Nephron (organoid): Measurements from ENCODE around the gene SPPL2B.

ENCODE experiments used
- H3K27ac Mint-ChIP-seq, 3 experiments: 2 replicates each; pipeline ENCODE4 v1.8.0; 2020; ENCODE audit warnings: mixed read lengths in 3 of 3, mild to moderate bottlenecking in 2 of 3, moderate library complexity in 1 of 3
- H3K27me3 Mint-ChIP-seq: 2 replicates; pipeline ENCODE4 v1.8.0; 2021; ENCODE audit warnings: low read depth, mild to moderate bottlenecking, moderate library complexity, mixed read lengths
- H3K36me3 Mint-ChIP-seq: 2 replicates; pipeline ENCODE4 v1.8.0; 2020; ENCODE audit warnings: low read depth, mixed read lengths
- H3K4me1 Mint-ChIP-seq: 2 replicates; pipeline ENCODE4 v1.8.0; 2020; ENCODE audit warnings: mixed read lengths
- H3K4me3 Mint-ChIP-seq, 3 experiments: 2 replicates each; pipeline ENCODE4 v1.8.0; 2020; ENCODE audit warnings: mild to moderate bottlenecking in 3 of 3, mixed read lengths in 3 of 3, moderate library complexity in 2 of 3
- H3K9me3 Mint-ChIP-seq: 2 replicates; pipeline ENCODE4 v1.8.0; 2020; ENCODE audit warnings: mixed read lengths
- TF ChIP-seq, protein P1 (sequence below), 3 experiments: fragments of 200-600 bp; sonication (generic); IDR thresholded peaks; one replicate each; pipeline ENCODE4 v1.5.0; 2021; ENCODE audit warnings: antibody characterized with exemption in 3 of 3; ENCODE audit not compliant: unreplicated experiment in 3 of 3

SPPL2B gene

DNA sequence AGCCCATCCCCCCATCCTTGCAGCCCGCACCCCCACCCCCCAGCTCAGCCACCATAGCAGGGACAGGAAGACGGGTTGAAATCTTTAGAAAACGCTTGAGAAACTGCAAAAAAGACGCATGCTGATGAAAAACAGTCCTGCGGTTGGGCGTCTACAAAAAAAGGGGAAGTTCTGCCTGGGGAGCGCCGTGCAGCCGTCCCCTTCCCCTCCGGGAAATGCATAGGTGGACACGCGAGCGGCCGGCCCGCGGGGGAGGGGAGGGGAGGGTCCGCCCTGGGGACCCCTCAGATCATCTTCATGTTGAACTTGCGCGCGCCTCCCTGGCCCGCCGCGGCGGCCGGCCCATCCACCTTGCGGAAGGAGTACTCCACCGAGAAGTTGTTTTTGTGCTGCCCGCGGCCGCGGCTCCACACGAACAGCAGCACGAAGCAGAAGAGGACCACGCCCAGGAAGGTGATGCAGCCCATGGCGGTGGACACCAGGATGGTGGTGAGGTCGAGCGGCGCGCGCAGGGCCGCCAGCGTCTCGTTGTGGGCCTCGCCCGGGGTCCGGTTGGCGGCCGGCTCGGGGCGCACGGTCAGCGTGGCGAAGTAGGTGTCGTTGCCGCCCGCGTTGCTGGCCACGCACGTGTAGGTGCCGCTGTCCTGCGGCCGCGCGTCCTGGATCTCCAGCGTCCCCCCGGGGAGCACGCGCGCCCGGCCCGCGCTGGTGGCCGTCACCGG is 38.6 kb upstream of the SPPL2B start:
- Mint-ChIP-seq H3K36me3 (no peaks in the 10 kb centered on the region), H3K27me3 (peaks cover 96% of the 10 kb centered on the region), H3K4me3 (peak overlapping the region in 2 of 3 experiments; percentile 68 to 72), H3K9me3 (no peaks in the 10 kb centered on the region), H3K4me1 (peaks cover 12% of the 10 kb centered on the region), H3K27ac (no peak overlapping the region)
- TF ChIP-seq, protein P1, sequence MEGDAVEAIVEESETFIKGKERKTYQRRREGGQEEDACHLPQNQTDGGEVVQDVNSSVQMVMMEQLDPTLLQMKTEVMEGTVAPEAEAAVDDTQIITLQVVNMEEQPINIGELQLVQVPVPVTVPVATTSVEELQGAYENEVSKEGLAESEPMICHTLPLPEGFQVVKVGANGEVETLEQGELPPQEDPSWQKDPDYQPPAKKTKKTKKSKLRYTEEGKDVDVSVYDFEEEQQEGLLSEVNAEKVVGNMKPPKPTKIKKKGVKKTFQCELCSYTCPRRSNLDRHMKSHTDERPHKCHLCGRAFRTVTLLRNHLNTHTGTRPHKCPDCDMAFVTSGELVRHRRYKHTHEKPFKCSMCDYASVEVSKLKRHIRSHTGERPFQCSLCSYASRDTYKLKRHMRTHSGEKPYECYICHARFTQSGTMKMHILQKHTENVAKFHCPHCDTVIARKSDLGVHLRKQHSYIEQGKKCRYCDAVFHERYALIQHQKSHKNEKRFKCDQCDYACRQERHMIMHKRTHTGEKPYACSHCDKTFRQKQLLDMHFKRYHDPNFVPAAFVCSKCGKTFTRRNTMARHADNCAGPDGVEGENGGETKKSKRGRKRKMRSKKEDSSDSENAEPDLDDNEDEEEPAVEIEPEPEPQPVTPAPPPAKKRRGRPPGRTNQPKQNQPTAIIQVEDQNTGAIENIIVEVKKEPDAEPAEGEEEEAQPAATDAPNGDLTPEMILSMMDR (IDR thresholded peaks at IDR 0.05; ENCODE audit: unreplicated experiment in 3 of 3): no peak

DNA sequence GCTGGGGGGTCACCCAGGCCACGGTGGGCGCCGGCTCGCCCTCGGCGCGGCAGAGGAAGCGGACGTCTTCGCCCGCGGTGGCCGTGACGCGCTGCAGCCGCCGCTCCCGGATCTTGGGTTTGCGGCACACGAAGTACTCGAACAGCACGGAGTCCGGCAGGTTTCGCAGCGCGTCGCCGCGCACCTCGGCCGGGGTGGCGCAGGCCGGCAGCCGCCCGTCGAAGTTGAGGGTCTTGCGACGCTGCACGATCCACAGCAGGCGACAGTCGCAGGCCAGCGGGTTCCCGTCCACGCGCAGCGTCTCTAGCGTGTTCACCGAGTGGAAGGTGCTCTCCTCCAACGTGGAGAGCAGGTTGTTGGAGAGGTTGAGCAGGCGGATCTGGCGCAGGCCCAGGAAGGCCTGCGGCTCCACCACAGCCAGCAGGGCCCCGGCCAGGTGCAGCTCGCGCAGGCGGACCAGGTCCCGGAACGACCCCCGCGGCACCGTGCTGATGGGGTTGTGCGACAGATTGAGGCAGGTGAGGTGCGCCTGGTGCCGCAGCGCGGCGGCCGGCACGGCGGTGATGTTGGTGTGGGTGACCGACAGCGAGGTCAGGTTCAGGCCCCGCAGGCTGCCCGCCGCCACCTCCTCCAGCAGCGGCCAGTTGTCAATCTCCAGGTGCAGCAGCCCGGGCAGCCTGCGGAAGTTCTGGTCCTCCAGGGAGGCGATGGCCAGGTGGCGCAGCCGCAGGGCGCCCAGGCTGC is 37.9 kb upstream of the SPPL2B start:
- Mint-ChIP-seq H3K36me3 (no peaks in the 10 kb centered on the region), H3K27me3 (peaks cover 97% of the 10 kb centered on the region), H3K27ac (no peak overlapping the region), H3K4me3 (peak overlapping the region in 1 of 3 experiments; percentile 29), H3K9me3 (no peaks in the 10 kb centered on the region), H3K4me1 (peaks cover 17% of the 10 kb centered on the region)
- TF ChIP-seq, protein P1 (IDR thresholded peaks at IDR 0.05; ENCODE audit: unreplicated experiment in 3 of 3): no peak

DNA sequence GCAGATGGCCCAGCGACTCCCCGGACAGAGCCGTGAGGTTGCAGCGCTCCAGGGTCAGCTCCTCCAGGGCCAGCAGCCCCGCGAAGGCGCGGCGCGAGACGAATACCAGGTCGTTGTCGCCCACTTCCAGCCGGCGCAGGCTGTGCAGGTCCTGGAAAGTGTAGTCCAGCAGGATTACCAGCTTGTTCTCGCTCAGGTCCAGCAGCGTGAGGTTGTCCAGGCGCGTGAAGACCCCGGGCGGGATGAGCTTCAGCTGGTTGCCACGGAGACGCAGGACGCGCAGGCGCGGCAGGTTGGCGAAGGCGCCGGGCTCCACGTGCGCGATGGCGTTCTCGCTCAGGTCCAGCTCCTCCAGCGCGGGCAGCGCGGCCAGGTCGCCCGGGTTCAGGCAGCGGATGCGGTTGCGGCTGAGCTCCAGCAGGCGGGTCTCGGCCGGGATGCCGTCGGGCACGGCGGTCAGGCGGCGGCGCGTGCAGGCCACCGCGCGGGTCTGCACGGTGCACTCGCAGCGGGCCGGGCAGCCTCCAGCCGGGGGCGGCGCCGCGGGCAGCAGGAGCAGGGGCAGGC is 37.2 kb upstream of the SPPL2B start:
- Mint-ChIP-seq H3K27ac (no peak overlapping the region), H3K4me3 (peak overlapping the region in 1 of 3 experiments; percentile 15), H3K4me1 (peaks cover 17% of the 10 kb centered on the region), H3K9me3 (no peaks in the 10 kb centered on the region), H3K36me3 (no peaks in the 10 kb centered on the region), H3K27me3 (peaks cover 97% of the 10 kb centered on the region)
- TF ChIP-seq, protein P1 (IDR thresholded peaks at IDR 0.05; ENCODE audit: unreplicated experiment in 3 of 3): peak in 2 of 3 experiments; percentile 18 to 19

DNA sequence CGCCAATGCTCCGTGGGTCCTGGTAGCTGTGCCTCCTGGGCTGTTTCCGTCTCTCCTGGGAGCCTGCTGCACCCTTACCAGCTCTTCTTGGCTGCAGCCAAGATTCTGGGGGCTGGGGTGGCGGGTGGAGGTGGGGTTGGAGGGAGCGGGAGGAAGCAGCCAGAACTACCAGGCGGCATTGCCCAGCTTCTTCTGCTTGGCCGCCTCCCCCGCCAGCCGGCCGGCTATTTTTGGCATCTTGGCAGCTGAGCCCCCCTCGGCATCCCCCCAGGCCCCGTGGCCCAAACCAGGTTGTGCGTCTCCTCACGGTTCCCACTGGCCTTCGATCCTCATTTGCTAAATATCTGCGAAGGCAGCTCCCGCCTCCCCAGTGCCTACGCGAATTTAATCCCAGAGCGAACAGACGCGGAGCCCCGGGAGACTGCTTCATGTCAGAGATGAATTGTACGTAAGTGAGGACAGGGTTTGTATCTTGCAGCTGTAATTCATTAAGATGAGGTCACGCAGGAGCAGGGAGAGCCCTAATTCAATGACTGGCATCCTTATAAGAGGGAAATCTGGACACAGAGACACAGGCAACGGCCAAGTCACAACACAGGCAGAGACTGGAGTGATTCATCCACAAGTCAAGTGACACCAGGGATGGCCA is 33.7 kb upstream of the SPPL2B start:
- Mint-ChIP-seq H3K27me3 (peaks cover 70% of the 10 kb centered on the region), H3K4me3 (peak overlapping the region in 2 of 3 experiments; percentile 14 to 22), H3K4me1 (peaks cover 11% of the 10 kb centered on the region), H3K36me3 (no peaks in the 10 kb centered on the region), H3K9me3 (no peaks in the 10 kb centered on the region), H3K27ac (no peak overlapping the region)
- TF ChIP-seq, protein P1 (IDR thresholded peaks at IDR 0.05; ENCODE audit: unreplicated experiment in 3 of 3): no peak

DNA sequence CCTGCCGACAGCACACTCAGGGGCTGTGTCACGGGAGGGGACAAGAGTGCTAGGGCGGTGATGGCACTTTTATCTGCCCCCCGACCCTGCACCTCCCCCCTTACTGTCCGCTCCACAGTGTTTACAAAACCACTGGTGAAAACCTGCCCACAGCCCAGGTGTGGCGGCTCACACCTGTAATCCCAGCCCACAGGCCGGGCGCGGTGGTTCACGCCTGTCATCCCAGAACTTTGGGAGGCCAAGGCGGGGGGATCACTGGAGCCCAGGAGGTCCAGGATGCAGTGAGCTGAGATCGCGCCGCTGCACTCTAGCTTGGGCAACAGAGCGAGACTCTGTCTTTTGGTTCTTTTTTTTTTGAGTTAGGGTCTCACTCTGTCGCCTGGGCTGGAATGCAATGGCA is 32.3 kb upstream of the SPPL2B start:
- Mint-ChIP-seq H3K27ac (no peak overlapping the region), H3K36me3 (no peaks in the 10 kb centered on the region), H3K4me3 (no peak overlapping the region), H3K4me1 (peaks cover 11% of the 10 kb centered on the region), H3K27me3 (peaks cover 59% of the 10 kb centered on the region), H3K9me3 (no peaks in the 10 kb centered on the region)
- TF ChIP-seq, protein P1 (IDR thresholded peaks at IDR 0.05; ENCODE audit: unreplicated experiment in 3 of 3): no peak
